Trophoblast cell (in vitro differentiated cells and primary cell): Measurements from ENCODE around the gene SLC22A6.
A peak's percentile ranks its signal among the peaks of the same experiment; 100 is the strongest.

Experiments used
- DNase-seq, 2 donors: peaks; one replicate each; pipeline ENCODE4 v3.0.0-alpha.2; 2016
- H2AFZ ChIP-seq: 2 replicates; pipeline ENCODE4 v1.6.1; 2013; ENCODE audit warnings: low read length, moderate library complexity, mild to moderate bottlenecking; ENCODE audit not compliant: insufficient read depth, poor library complexity
- H2AK5ac ChIP-seq: 2 replicates; pipeline ENCODE4 v1.6.1; 2013; ENCODE audit warnings: mild to moderate bottlenecking, low read length
- H2BK120ac ChIP-seq: 2 replicates; pipeline ENCODE4 v1.6.1; 2013; ENCODE audit warnings: low read length, mild to moderate bottlenecking, moderate library complexity; ENCODE audit not compliant: insufficient read depth, poor library complexity
- H2BK12ac ChIP-seq: 2 replicates; pipeline ENCODE4 v1.6.1; 2013; ENCODE audit warnings: mild to moderate bottlenecking, low read length, moderate library complexity
- H2BK5ac ChIP-seq: 2 replicates; pipeline ENCODE4 v1.6.1; 2013; ENCODE audit warnings: low read length, low read depth, moderate library complexity, mild to moderate bottlenecking; ENCODE audit not compliant: poor library complexity
- H3K14ac ChIP-seq: 2 replicates; pipeline ENCODE4 v1.6.1; 2013; ENCODE audit warnings: mild to moderate bottlenecking, low read length
- H3K18ac ChIP-seq: 2 replicates; pipeline ENCODE4 v1.6.1; 2013; ENCODE audit warnings: mild to moderate bottlenecking, low read length
- H3K23ac ChIP-seq: 2 replicates; pipeline ENCODE4 v1.6.1; 2013; ENCODE audit warnings: low read length
- H3K27ac ChIP-seq: 2 replicates; pipeline ENCODE4 v1.5.1; 2013; ENCODE audit warnings: low read depth, mild to moderate bottlenecking, inconsistent platforms, low read length, moderate library complexity
- H3K27me3 ChIP-seq: 2 replicates; pipeline ENCODE4 v1.6.1; 2013; ENCODE audit warnings: inconsistent platforms, mild to moderate bottlenecking, low read length, moderate library complexity; ENCODE audit not compliant: insufficient read depth
- H3K36me3 ChIP-seq, 2 experiments: 1 replicate in 1 of 2; 2 replicates in 1 of 2; pipeline ENCODE4 v1.6.1; 2013; ENCODE audit warnings: low read length in 2 of 2, mild to moderate bottlenecking in 2 of 2, moderate library complexity in 1 of 2; ENCODE audit not compliant: insufficient read depth in 2 of 2, control insufficient read depth in 1 of 2
- H3K4ac ChIP-seq: 2 replicates; pipeline ENCODE4 v1.6.1; 2013; ENCODE audit warnings: low read depth, mild to moderate bottlenecking, low read length, moderate library complexity
- H3K4me1 ChIP-seq, 2 experiments: 1 replicate in 1 of 2; 2 replicates in 1 of 2; pipeline ENCODE4 v1.6.1; 2013; ENCODE audit warnings: low read length in 2 of 2, mild to moderate bottlenecking in 2 of 2, moderate library complexity in 1 of 2; ENCODE audit not compliant: insufficient read depth in 2 of 2, control insufficient read depth in 1 of 2
- H3K4me2 ChIP-seq: 2 replicates; pipeline ENCODE4 v1.6.1; 2013; ENCODE audit warnings: inconsistent platforms, mild to moderate bottlenecking, low read length, moderate library complexity
- H3K4me3 ChIP-seq: 2 replicates; pipeline ENCODE4 v1.5.1; 2013; ENCODE audit warnings: mild to moderate bottlenecking, low read depth, low read length, inconsistent platforms
- H3K79me1 ChIP-seq: one replicate; pipeline ENCODE4 v1.6.1; 2013; ENCODE audit warnings: low read length
- H3K79me2 ChIP-seq: 2 replicates; pipeline ENCODE4 v1.6.1; 2013; ENCODE audit warnings: low read length, mild to moderate bottlenecking; ENCODE audit not compliant: control insufficient read depth, insufficient read depth, poor library complexity
- H3K9ac ChIP-seq: 2 replicates; pipeline ENCODE4 v1.6.1; 2013; ENCODE audit warnings: mild to moderate bottlenecking, low read length
- H3K9me3 ChIP-seq: 2 replicates; pipeline ENCODE4 v1.6.1; 2013; ENCODE audit warnings: low read depth, mild to moderate bottlenecking, control low read depth, inconsistent platforms, low read length; ENCODE audit not compliant: insufficient read depth
- H4K12ac ChIP-seq: 2 replicates; pipeline ENCODE4 v1.6.1; 2013; ENCODE audit warnings: low read depth, mild to moderate bottlenecking, low read length, moderate library complexity
- H4K8ac ChIP-seq: 2 replicates; pipeline ENCODE4 v1.6.1; 2013; ENCODE audit warnings: low read depth, mild to moderate bottlenecking, low read length, moderate library complexity
- H4K91ac ChIP-seq: one replicate; pipeline ENCODE4 v1.6.1; 2013; ENCODE audit warnings: low read depth, mild to moderate bottlenecking, low read length, moderate library complexity
- WGBS: extraction: QIAGEN DNeasy Blood & Tissue Kit; methylation state at CpG from one replicate; pipeline ENCODE4 v1.1.7; 2013; ENCODE audit warnings: missing lambda C conversion rate; ENCODE audit not compliant: insufficient read length, insufficient coverage; ENCODE audit errors: extremely low coverage; 5-methylcytosine and 5-hydroxymethylcytosine counted together

The SLC22A6 gene

DNA sequence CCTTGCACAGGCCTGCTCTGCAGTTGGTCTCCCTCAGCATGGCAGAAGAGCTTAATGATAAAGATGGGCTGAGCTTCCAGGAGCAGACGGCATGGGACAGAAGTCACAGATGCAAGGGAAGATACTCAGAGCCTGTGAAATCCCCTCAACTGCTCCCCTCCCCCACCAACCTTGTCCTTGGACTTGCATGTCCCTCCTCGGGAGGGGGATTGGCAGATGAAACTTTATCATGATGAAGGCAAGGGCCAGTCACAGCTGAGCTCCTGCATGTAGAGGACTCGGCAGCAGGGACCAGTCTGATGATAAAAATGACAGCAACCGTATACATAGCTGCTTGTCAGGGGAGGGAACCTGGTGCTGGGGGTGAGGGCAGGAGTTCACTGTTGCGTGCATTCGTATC, 37.7 kb upstream of the SLC22A6 start:
- DNase-seq = no peak
- no peak overlapping the region for H2BK120ac ChIP-seq
- no peak overlapping the region for H2AFZ ChIP-seq
- H4K8ac ChIP-seq = no peak overlapping the region
- H3K4me2 ChIP-seq = no peak overlapping the region
- peaks cover 0 to 4% of the 10 kb centered on the region in 2 experiments for H3K4me1 ChIP-seq
- H3K9me3 ChIP-seq = peaks cover 6% of the 10 kb centered on the region
- H3K27me3 ChIP-seq = no peaks in the 10 kb centered on the region
- H3K36me3 ChIP-seq = no peaks in the 10 kb centered on the region
- H2BK12ac ChIP-seq = no peak overlapping the region
- no peak overlapping the region for H2BK5ac ChIP-seq
- H3K27ac ChIP-seq = no peak overlapping the region
- no peak overlapping the region for H4K12ac ChIP-seq
- no peak overlapping the region for H3K18ac ChIP-seq
- no peaks in the 10 kb centered on the region for H3K79me1 ChIP-seq
- H2AK5ac ChIP-seq = no peak overlapping the region
- no peak overlapping the region for H3K4me3 ChIP-seq
- no peaks in the 10 kb centered on the region for H3K79me2 ChIP-seq
- no CpG with 5 or more reads among the region's 6 CpGs for WGBS
- H3K14ac ChIP-seq = no peak overlapping the region
- H4K91ac ChIP-seq = no peak overlapping the region
- H3K9ac ChIP-seq = no peak overlapping the region
- no peak overlapping the region for H3K23ac ChIP-seq
- H3K4ac ChIP-seq = no peak overlapping the region

DNA sequence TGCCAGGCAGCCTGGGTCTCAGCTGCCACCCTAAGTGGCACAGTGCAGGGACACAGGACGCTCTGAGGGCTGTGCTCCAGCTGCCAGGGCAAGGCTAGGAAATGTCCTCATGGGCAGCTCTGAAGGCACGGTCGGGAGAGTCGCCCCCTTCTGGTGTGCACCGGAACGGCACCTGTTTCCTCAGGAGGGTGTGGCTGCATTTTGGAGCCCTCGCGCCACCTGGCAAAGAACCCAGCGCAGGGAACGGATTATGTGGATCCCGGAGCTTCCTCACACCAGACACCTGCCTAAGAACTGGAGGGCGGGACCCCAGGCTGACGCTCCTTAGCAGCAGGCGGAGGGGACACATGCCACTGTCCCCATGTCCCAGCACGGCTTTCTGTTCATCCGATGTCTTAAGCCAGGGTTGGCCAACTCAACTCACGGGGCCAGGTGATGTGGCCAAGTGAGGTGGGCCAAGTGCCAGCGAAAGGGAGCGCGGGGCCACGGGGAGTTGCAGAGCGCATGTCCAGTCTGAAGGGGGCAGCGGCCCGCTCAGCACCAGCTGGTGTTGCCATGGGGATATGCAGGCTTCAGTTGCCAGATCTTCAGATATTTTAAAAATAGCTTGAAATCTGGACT, 36.0 kb upstream of the SLC22A6 start:
- Histone ChIP-seq H2BK12ac (no peak overlapping the region), H4K12ac (no peak overlapping the region), H3K9me3 (peaks cover 6% of the 10 kb centered on the region), H2AFZ (no peak overlapping the region), H2AK5ac (no peak overlapping the region), H3K4me1 (peaks cover 0 to 4% of the 10 kb centered on the region in 2 experiments), H3K36me3 (no peaks in the 10 kb centered on the region), H3K4me3 (peak overlapping the region; percentile 37), H4K8ac (no peak overlapping the region), H3K18ac (no peak overlapping the region), H3K14ac (no peak overlapping the region), H4K91ac (no peak overlapping the region), H3K23ac (no peak overlapping the region), H2BK5ac (no peak overlapping the region), H3K27me3 (no peaks in the 10 kb centered on the region), H3K79me2 (no peaks in the 10 kb centered on the region), H3K4me2 (no peak overlapping the region), H2BK120ac (no peak overlapping the region), H3K4ac (no peak overlapping the region), H3K9ac (no peak overlapping the region), H3K79me1 (no peaks in the 10 kb centered on the region), H3K27ac (no peak overlapping the region)
- WGBS = no CpG with 5 or more reads among the region's 24 CpGs
- DNase-seq = peak in 1 of 2 donors; percentile 21

DNA sequence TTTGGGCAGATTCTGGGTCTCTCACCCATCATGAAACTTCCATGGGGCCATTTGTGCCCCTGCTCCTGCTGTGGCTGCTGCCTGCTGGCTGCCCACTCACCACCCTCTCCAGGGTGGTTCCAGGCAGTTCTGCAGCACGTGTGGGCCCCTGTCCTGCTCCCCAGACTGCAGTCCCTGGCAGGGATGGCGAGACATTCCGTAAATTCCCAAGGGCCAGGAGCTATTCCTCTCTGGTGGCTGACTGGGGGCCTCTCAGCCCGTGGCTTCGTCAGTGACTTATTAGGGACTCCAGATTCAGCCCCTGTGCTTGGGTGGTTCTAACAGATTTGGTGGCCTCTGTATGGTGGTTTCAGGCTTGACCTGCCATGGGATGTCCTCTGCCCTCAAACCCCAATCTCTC, 34.7 kb upstream of the SLC22A6 start:
- Histone ChIP-seq H2BK12ac (no peak overlapping the region), H3K4me2 (no peak overlapping the region), H3K36me3 (no peaks in the 10 kb centered on the region), H2AFZ (no peak overlapping the region), H4K91ac (no peak overlapping the region), H3K9ac (no peak overlapping the region), H2BK120ac (no peak overlapping the region), H3K4me1 (peaks cover 0 to 4% of the 10 kb centered on the region in 2 experiments), H3K27me3 (no peaks in the 10 kb centered on the region), H3K27ac (no peak overlapping the region), H3K9me3 (peaks cover 6% of the 10 kb centered on the region), H3K18ac (no peak overlapping the region), H4K12ac (no peak overlapping the region), H4K8ac (no peak overlapping the region), H3K4me3 (no peak overlapping the region), H2AK5ac (no peak overlapping the region), H3K23ac (no peak overlapping the region), H3K4ac (no peak overlapping the region), H3K79me1 (no peaks in the 10 kb centered on the region), H3K14ac (no peak overlapping the region), H3K79me2 (no peaks in the 10 kb centered on the region), H2BK5ac (no peak overlapping the region)
- WGBS = no CpG with 5 or more reads among the region's 5 CpGs
- DNase-seq = no peak

DNA sequence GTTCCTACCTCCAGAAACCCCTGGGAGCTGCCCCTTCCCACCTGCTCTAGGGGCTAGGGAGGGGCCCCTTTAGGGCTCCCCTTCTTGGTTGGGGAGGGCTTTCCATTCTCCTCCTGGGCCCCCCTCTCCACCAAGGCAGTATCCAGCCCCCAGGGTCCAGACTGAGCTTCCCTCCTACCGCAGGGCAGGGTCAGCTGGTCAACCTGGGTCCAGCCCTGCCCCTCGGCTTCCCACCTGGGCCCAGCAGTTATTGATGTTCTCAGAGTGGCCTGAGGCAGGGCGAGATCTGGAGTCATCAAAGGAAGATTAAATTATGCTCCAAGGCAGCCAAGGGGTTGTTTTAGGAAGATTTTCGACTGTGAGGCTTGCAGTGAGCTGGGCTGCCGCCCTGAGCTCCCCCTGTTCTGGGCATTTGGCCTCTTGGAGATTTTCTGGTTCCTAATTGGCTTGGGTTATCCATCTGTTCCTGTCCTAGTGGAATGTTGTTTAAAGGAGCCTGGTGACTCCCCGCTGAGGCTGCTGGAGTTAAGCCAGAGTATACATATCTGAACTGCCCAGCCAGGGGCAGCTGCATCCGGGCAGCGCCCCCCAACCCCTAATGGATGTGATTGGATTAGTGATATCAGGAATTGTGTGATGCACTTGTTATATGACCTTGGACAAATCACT, 32.7 kb upstream of the SLC22A6 start:
- Histone ChIP-seq H3K4me1 (peaks cover 0 to 4% of the 10 kb centered on the region in 2 experiments), H3K9ac (no peak overlapping the region), H3K27me3 (no peaks in the 10 kb centered on the region), H2BK120ac (no peak overlapping the region), H3K36me3 (no peaks in the 10 kb centered on the region), H3K4ac (no peak overlapping the region), H2AK5ac (no peak overlapping the region), H3K4me2 (no peak overlapping the region), H3K23ac (no peak overlapping the region), H2BK5ac (no peak overlapping the region), H4K8ac (no peak overlapping the region), H3K18ac (no peak overlapping the region), H3K4me3 (no peak overlapping the region), H3K27ac (no peak overlapping the region), H2BK12ac (no peak overlapping the region), H3K79me1 (no peaks in the 10 kb centered on the region), H3K14ac (no peak overlapping the region), H3K79me2 (no peaks in the 10 kb centered on the region), H4K12ac (no peak overlapping the region), H4K91ac (no peak overlapping the region), H3K9me3 (peaks cover 1% of the 10 kb centered on the region), H2AFZ (no peak overlapping the region)
- no CpG with 5 or more reads among the region's 8 CpGs for WGBS
- DNase-seq = no peak
